D721Med (cell line): Measurements from ENCODE around the gene KBTBD6.
"Not testable (repeated sequence)": the region's sequence is repeated elsewhere in the genome, so short reads cannot be mapped to it uniquely, and the experiment has no call there.

Experiments used
- DNase-seq: peaks from one replicate; pipeline ENCODE4 v3.0.0; 2011; ENCODE audit warnings: low spot score; ENCODE audit not compliant: insufficient read length
- FAIRE-seq: peaks from 2 replicates; lab custom pipeline; 2011; peaks lifted over from hg19 to GRCh38; lab: Jason Lieb, UNC
- CTCF ChIP-seq: IDR thresholded peaks from 2 replicates; pipeline ENCODE4 v1.5.1; 2012; ENCODE audit warnings: mild to moderate bottlenecking, control low read depth; ENCODE audit not compliant: insufficient read depth; ENCODE audit errors: missing control alignments

The KBTBD6 gene

GRCh38 chr13:41107584-41108014 is 25.0 kb downstream of the KBTBD6 start:
- no peak for TF ChIP-seq CTCF
- FAIRE-seq, result no peak
- no peak for DNase-seq

GRCh38 chr13:41107104-41107571 is 25.5 kb downstream of the KBTBD6 start:
- no peak for DNase-seq
- FAIRE-seq, result no peak

GRCh38 chr13:41099986-41100385 is 32.6 kb downstream of the KBTBD6 start:
- FAIRE-seq (no peak), DNase-seq (no peak)
- no peak for TF ChIP-seq CTCF

More at GRCh38 chr13:41107104-41107571, 25.5 kb downstream of the KBTBD6 start:
- no peak for TF ChIP-seq CTCF

GRCh38 chr13:41098761-41099160 is 33.8 kb downstream of the KBTBD6 start:
- no peak for TF ChIP-seq CTCF
- FAIRE-seq, result no peak
- DNase-seq, result no peak

GRCh38 chr13:41095681-41096080 is 36.9 kb downstream of the KBTBD6 start:
- not testable (repeated sequence) for DNase-seq, FAIRE-seq

GRCh38 chr13:41085961-41086585 is 46.5 kb downstream of the KBTBD6 start:
- FAIRE-seq (no peak), DNase-seq (no peak)
- TF ChIP-seq CTCF, result no peak

- DNase-seq (no peak), FAIRE-seq (no peak)
- TF ChIP-seq CTCF, result no peak
Measured at GRCh38 chr13:41079725-41080124, 52.9 kb downstream of the KBTBD6 start.
